Esophagus muscularis mucosa (tissue), 4 donors: Measurements from ENCODE around the gene LTBP1.

Source experiments
- CTCF ChIP-seq, 3 experiments: fragments of 200-600 bp in 2 of 3; fragments of 450-650 bp in 1 of 3; sonication (generic) in 2 of 3; IDR thresholded peaks; one replicate each; pipeline ENCODE4 v1.5.1; 2017 to 2019; ENCODE audit warnings: antibody characterized with exemption in 3 of 3, mild to moderate bottlenecking in 2 of 3, moderate library complexity in 1 of 3
- EP300 ChIP-seq: sonication (generic); formaldehyde crosslinking; IDR thresholded peaks from one replicate; pipeline ENCODE4 v1.6.1; 2017; ENCODE audit warnings: antibody characterized with exemption
- POLR2A ChIP-seq: fragments of 450-650 bp; IDR thresholded peaks from one replicate; pipeline ENCODE4 v1.6.1; 2017; ENCODE audit warnings: antibody characterized with exemption, moderate library complexity, mild to moderate bottlenecking, low read depth

- no peak for TF ChIP-seq CTCF (IDR thresholded peaks at IDR 0.05)
- TF ChIP-seq POLR2A, result no peak
- TF ChIP-seq EP300, result no peak
Measured at GRCh38 chr2:32942793-32943485, 3.8 kb upstream of the LTBP1 start.
